Osteoblast (primary cell): ENCODE measurements around the gene MB21D2. TPM values are rescaled to one million over a fixed set of nuclear protein-coding genes. Genes with fewer than 3 reads are reported as not detected.
A peak's percentile ranks its signal among the peaks of the same experiment; 100 is the strongest.

Source experiments
- DNase-seq: peaks from one replicate; pipeline ENCODE4 v3.0.0; 2011; ENCODE audit warnings: low spot score, mixed read lengths; ENCODE audit not compliant: insufficient read length; ENCODE audit errors: missing footprints
- H2AFZ ChIP-seq: 2 replicates; pipeline ENCODE4 v1.6.0; 2011; ENCODE audit warnings: mild to moderate bottlenecking, low read length
- H3K27ac ChIP-seq: 2 replicates; pipeline ENCODE4 v1.5.1; 2011; ENCODE audit warnings: mild to moderate bottlenecking, low read depth, low read length, moderate library complexity
- H3K27me3 ChIP-seq: 2 replicates; pipeline ENCODE4 v1.6.0; 2012; ENCODE audit warnings: mild to moderate bottlenecking, control low read depth, inconsistent platforms, low read length, moderate library complexity; ENCODE audit not compliant: insufficient read depth
- H3K36me3 ChIP-seq: 2 replicates; pipeline ENCODE4 v1.5.1; 2011; ENCODE audit warnings: mild to moderate bottlenecking, low read length, control low read depth, moderate library complexity; ENCODE audit not compliant: insufficient read depth
- H3K4me1 ChIP-seq: 2 replicates; pipeline ENCODE4 v1.5.1; 2011; ENCODE audit warnings: mild to moderate bottlenecking, low read length, control low read depth, moderate library complexity; ENCODE audit not compliant: insufficient read depth
- H3K4me2 ChIP-seq: 2 replicates; pipeline ENCODE4 v1.6.0; 2011; ENCODE audit warnings: mild to moderate bottlenecking, low read length; ENCODE audit not compliant: insufficient read depth
- H3K4me3 ChIP-seq: fragments of 200-600 bp; sonication (generic); 3 replicates; pipeline ENCODE4 v1.5.1; 2012; ENCODE audit warnings: mild to moderate bottlenecking, low read length, inconsistent platforms; ENCODE audit not compliant: insufficient read depth
- H3K79me2 ChIP-seq: 2 replicates; pipeline ENCODE4 v1.6.0; 2012; ENCODE audit warnings: mild to moderate bottlenecking, low read length, control low read depth, inconsistent platforms; ENCODE audit not compliant: insufficient read depth
- H3K9me3 ChIP-seq: 2 replicates; pipeline ENCODE4 v1.5.1; 2011; ENCODE audit warnings: low read depth, low read length, control low read depth
- H4K20me1 ChIP-seq: 2 replicates; pipeline ENCODE4 v1.6.0; 2012; ENCODE audit warnings: mild to moderate bottlenecking, low read length, control low read depth; ENCODE audit not compliant: insufficient read depth
- total RNA-seq: library from RNA; depleted of rRNA; stranded (reverse); fragments of >200 nt; gene quantifications from 2 replicates; pipeline ENCODE4 v1.2.3, GENCODE V29; 2012
- TF ChIP-seq, protein P1 (sequence below): IDR thresholded peaks from 2 replicates; pipeline ENCODE4 v1.5.1; 2011; ENCODE audit warnings: mild to moderate bottlenecking, low read depth, low read length, moderate library complexity; ENCODE audit errors: extremely low read depth

MB21D2 gene
- total RNA-seq, 1 donor = 6.5 TPM

- Histone ChIP-seq H4K20me1 (peaks cover 23% of the 10 kb centered on the region), H3K4me3 (no peak overlapping the region), H3K4me1 (no peaks in the 10 kb centered on the region), H2AFZ (no peak overlapping the region), H3K36me3 (no peaks in the 10 kb centered on the region), H3K4me2 (no peak overlapping the region), H3K27ac (no peak overlapping the region), H3K27me3 (no peaks in the 10 kb centered on the region), H3K9me3 (no peaks in the 10 kb centered on the region), H3K79me2 (peaks cover 5% of the 10 kb centered on the region)
- no peak for DNase-seq
- TF ChIP-seq, protein P1, sequence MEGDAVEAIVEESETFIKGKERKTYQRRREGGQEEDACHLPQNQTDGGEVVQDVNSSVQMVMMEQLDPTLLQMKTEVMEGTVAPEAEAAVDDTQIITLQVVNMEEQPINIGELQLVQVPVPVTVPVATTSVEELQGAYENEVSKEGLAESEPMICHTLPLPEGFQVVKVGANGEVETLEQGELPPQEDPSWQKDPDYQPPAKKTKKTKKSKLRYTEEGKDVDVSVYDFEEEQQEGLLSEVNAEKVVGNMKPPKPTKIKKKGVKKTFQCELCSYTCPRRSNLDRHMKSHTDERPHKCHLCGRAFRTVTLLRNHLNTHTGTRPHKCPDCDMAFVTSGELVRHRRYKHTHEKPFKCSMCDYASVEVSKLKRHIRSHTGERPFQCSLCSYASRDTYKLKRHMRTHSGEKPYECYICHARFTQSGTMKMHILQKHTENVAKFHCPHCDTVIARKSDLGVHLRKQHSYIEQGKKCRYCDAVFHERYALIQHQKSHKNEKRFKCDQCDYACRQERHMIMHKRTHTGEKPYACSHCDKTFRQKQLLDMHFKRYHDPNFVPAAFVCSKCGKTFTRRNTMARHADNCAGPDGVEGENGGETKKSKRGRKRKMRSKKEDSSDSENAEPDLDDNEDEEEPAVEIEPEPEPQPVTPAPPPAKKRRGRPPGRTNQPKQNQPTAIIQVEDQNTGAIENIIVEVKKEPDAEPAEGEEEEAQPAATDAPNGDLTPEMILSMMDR = no peak
These were observed 111.9 kb downstream of the MB21D2 start for GRCh38 chr3:192805711-192806110.

DNA sequence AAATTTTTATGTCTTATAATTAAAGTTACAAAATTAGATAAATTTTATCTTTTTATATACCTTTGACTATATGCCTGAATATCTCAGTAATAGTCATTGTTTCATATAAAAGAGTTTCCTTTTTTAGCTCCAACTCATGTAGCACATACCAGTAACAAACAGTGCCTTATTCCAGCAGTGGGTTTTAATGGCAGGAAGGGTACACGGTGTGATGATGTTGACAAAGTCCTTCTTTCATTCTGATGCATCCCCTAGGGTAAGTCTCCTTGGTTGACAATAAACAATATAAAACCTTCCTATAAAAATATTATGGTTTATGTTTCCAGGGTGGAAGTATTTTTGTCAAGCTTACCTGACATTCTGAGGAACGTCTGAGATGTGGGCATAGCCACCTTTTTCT lies 113.2 kb downstream of the MB21D2 start:
- no peak overlapping the region for H3K4me2 ChIP-seq
- peaks cover 23% of the 10 kb centered on the region for H4K20me1 ChIP-seq
- no peaks in the 10 kb centered on the region for H3K4me1 ChIP-seq
- H3K27ac ChIP-seq = no peak overlapping the region
- H3K9me3 ChIP-seq = no peaks in the 10 kb centered on the region
- TF ChIP-seq, protein P1 = no peak
- peaks cover 5% of the 10 kb centered on the region for H3K79me2 ChIP-seq
- no peak overlapping the region for H2AFZ ChIP-seq
- no peaks in the 10 kb centered on the region for H3K36me3 ChIP-seq
- no peak for DNase-seq
- H3K4me3 ChIP-seq = no peak overlapping the region
- H3K27me3 ChIP-seq = no peaks in the 10 kb centered on the region

DNA sequence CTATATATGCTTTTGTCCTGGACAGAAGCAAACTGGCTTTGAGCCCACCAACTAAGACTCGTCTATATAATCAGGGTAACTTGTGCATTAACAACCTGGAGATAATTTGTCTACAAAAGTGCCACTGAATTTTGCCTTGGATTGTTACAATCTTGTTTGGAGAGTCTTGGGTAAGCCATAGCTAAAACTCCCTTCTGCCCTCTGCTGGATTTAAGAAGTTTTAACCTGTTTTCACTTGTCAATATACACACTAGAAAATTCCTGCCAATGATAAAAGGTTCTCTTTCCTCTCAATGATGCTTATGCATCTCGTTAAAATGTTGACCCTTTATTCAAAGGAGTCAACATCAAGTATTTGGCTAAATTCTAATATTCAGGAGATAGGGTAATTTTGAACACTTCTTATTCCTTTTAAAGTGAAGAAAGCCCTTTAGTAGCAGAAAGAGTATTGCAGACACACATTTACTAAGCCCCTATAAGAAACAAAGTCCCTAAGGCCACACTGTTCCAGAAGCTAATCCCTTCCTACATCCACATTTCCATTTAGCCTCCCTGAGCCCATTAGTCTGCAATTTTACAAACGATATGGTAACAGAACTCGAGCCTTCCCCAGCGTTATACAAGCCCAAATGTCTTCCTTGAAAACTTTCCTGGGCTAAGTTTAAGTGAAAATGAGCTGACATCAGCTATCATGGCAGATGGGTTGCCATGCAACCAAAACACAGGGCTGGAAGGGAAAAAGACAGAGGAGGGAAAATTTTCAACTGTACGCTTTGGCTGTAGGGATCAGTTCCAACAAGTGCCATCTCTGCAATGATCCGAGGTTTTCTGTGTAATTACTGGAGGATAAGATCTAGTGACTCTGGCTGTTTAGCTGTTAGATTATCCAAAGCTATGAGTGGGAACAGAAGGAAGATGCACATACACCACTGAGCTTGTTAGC lies 114.4 kb downstream of the MB21D2 start:
- H3K4me3 ChIP-seq = no peak overlapping the region
- no peaks in the 10 kb centered on the region for H3K9me3 ChIP-seq
- TF ChIP-seq, protein P1 = peak; percentile 65
- H3K36me3 ChIP-seq = no peaks in the 10 kb centered on the region
- H3K4me1 ChIP-seq = no peaks in the 10 kb centered on the region
- no peak overlapping the region for H3K4me2 ChIP-seq
- H3K27ac ChIP-seq = no peak overlapping the region
- no peaks in the 10 kb centered on the region for H3K27me3 ChIP-seq
- H2AFZ ChIP-seq = no peak overlapping the region
- no peak for DNase-seq
- no peaks in the 10 kb centered on the region for H3K79me2 ChIP-seq
- H4K20me1 ChIP-seq = peaks cover 15% of the 10 kb centered on the region

DNA sequence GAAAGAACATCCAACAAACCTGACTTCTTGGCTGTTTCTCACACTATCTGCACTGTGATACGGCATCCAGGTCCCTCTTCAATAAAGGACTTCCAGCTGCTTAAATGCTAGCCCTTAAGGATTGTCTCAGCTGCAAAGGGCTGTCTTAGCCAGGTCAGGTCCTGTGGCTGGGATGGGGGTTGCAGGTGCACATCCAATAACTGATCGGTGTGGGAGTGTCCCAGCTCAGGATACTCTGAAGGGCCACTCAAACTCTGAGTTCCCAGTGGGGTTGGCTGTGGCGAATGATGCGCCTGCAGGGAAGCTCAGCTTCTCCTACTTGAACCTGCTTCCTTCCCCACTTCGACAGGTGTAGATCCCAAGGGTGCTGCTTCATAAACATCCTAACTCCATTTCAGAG lies 115.7 kb downstream of the MB21D2 start:
- Histone ChIP-seq H3K9me3 (no peaks in the 10 kb centered on the region), H2AFZ (no peak overlapping the region), H3K27ac (no peak overlapping the region), H3K4me1 (no peaks in the 10 kb centered on the region), H3K27me3 (no peaks in the 10 kb centered on the region), H3K4me2 (no peak overlapping the region), H3K36me3 (no peaks in the 10 kb centered on the region), H4K20me1 (peaks cover 14% of the 10 kb centered on the region), H3K79me2 (no peaks in the 10 kb centered on the region), H3K4me3 (no peak overlapping the region)
- DNase-seq = no peak
- TF ChIP-seq, protein P1 = no peak
